Measurements from ENCODE around the gene COQ2. TPM values are rescaled to one million over a fixed set of nuclear protein-coding genes. Genes with fewer than 3 reads are reported as not detected.

COQ2 gene, protein sequence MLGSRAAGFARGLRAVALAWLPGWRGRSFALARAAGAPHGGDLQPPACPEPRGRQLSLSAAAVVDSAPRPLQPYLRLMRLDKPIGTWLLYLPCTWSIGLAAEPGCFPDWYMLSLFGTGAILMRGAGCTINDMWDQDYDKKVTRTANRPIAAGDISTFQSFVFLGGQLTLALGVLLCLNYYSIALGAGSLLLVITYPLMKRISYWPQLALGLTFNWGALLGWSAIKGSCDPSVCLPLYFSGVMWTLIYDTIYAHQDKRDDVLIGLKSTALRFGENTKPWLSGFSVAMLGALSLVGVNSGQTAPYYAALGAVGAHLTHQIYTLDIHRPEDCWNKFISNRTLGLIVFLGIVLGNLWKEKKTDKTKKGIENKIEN
- 10 to 100 TPM in 1 of 3 donors, 1 to 10 TPM in 2; 8.6 to 10.8 (median 9.4) TPM for total RNA-seq

DNA sequence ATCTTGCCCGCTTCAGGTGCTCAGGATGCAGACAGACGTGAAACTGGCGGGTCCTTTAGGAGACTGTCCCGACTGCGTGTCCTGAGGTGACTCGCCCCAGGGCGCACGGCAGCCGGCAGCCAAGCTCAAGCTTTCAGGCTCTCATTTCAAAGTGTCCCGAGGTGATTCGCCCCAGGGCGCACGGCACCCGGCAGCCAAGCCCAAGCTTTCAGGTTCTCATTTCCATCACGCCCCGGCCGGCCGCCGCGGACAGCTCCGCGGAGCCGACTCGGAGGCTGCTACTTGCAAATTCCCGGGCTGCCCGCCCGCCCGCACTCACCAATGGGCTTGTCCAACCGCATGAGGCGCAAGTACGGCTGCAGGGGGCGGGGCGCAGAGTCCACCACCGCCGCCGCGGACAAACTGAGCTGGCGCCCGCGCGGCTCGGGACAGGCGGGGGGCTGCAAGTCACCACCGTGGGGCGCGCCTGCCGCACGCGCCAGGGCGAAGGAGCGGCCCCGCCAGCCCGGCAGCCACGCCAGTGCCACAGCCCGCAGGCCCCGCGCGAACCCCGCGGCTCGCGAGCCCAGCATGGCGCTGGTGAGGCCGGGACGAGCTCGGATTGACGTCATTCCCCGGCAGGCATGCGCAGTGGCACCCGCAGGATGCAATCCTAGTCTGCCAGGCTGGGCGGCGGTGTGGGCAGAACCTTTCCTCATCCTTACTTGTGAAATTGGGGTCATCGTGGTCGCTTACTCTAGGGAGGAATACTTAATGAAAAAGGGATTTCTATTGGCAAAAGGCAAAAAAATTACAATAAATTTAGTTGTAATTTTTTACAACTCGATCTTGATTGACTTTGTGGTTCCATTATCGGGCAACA lies at the start of gene COQ2:
Gene COQ2 (minus strand): TSS at position 606 of the 862 bp plus-strand sequence. CDS start 34 bp downstream, at position 572.
- Histone ChIP-seq H3K27me3 (no peaks in the 10 kb centered on the region), H3K9me3 (no peaks in the 10 kb centered on the region), H3K4me1 (no peaks in the 10 kb centered on the region), H3K27ac (peak within 1 kb of the TSS; percentile 90 to 99), H3K4me3 (peak within 1 kb of the TSS; percentile 65 to 88 (median 66)), H3K36me3 (no peaks in the 10 kb centered on the region)
- intact Hi-C loops (cut with DNase I; ENCODE audit: low total_unique reads), result no loop called here
- peak; percentile 93 to 94 for DNase-seq (ENCODE audit: low spot score in 2 of 2)
- TF ChIP-seq POLR2AphosphoS5 (IDR thresholded peaks at IDR 0.05), result peak in 2 of 3 donors; percentile 72 to 82
- TF ChIP-seq, protein P1, sequence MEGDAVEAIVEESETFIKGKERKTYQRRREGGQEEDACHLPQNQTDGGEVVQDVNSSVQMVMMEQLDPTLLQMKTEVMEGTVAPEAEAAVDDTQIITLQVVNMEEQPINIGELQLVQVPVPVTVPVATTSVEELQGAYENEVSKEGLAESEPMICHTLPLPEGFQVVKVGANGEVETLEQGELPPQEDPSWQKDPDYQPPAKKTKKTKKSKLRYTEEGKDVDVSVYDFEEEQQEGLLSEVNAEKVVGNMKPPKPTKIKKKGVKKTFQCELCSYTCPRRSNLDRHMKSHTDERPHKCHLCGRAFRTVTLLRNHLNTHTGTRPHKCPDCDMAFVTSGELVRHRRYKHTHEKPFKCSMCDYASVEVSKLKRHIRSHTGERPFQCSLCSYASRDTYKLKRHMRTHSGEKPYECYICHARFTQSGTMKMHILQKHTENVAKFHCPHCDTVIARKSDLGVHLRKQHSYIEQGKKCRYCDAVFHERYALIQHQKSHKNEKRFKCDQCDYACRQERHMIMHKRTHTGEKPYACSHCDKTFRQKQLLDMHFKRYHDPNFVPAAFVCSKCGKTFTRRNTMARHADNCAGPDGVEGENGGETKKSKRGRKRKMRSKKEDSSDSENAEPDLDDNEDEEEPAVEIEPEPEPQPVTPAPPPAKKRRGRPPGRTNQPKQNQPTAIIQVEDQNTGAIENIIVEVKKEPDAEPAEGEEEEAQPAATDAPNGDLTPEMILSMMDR (IDR thresholded peaks at IDR 0.05), result peak in 1 of 3 donors; percentile 56
- no peak for TF ChIP-seq POLR2A (IDR thresholded peaks at IDR 0.05)

DNA sequence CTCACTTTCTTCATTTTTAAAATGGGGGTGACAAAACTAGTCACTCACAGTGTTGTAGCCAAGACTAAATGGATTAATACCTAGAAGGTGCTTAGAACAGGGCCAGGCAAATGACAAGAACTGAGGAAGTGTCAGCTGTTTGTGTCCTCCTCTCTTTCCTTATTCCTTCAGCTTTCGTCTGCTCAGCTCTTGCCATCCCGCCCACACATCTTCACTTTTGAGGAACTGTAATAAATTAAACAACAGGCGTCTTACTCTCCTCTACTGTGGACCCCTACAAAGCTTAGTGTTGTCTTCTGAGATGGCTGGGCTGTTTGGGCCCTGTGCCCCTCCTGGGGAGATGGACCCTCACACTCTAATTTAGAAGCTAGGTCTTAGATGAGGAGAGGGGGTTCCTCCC lies 47.4 kb upstream of the COQ2 start:
- H3K36me3 ChIP-seq, result no peaks in the 10 kb centered on the region
- H3K27me3 ChIP-seq, result peaks cover 0 to 13% of the 10 kb centered on the region in 2 donors
- H3K4me3 ChIP-seq, result no peak overlapping the region
- H3K27ac ChIP-seq, result no peak overlapping the region
- H3K4me1 ChIP-seq, result peaks cover 2 to 7% of the 10 kb centered on the region in 2 donors
- no peak for DNase-seq (ENCODE audit: low spot score in 2 of 2)
- intact Hi-C loops (cut with DNase I; ENCODE audit: low total_unique reads), result no loop called here
- H3K9me3 ChIP-seq, result no peaks in the 10 kb centered on the region
- TF ChIP-seq POLR2A (IDR thresholded peaks at IDR 0.05), result no peak
- TF ChIP-seq, protein P1 (IDR thresholded peaks at IDR 0.05), result no peak
- TF ChIP-seq POLR2AphosphoS5 (IDR thresholded peaks at IDR 0.05), result no peak

DNA sequence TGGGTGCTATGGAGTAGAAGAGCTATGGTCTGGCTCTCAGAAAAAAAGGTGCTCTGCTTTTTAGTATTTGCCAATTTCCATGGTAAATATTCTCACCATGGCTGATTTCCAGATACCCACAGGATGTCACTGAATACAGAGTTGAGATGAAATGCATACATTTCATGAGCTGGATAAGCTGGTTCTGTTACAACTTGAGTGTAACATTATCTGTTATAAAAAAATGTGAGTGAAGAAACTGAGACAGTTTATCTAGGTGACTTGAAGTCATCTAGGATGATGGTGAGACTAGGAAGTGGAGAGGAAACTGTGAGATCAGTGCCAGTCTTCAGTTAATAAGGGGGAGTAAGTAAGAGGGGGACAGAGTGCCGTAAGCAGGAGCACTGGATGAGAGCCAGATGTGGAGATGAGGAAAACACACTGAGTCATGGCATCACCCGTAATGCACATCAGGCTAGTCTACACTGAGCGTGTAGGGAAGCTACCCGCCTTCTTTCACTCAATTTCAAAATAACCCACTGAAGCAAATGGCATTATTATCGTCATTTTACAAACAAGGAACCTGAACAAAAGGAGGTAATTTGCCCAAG lies 45.0 kb upstream of the COQ2 start:
- no peak for DNase-seq (ENCODE audit: low spot score in 2 of 2)
- no peaks in the 10 kb centered on the region for H3K36me3 ChIP-seq
- peaks cover 0 to 7% of the 10 kb centered on the region in 2 donors for H3K4me1 ChIP-seq
- H3K27me3 ChIP-seq, result peaks cover 0 to 13% of the 10 kb centered on the region in 2 donors
- TF ChIP-seq POLR2A (IDR thresholded peaks at IDR 0.05), result no peak
- TF ChIP-seq POLR2AphosphoS5 (IDR thresholded peaks at IDR 0.05), result no peak
- TF ChIP-seq, protein P1 (IDR thresholded peaks at IDR 0.05), result no peak
- no peak overlapping the region for H3K27ac ChIP-seq
- H3K4me3 ChIP-seq, result no peak overlapping the region
- intact Hi-C loops (cut with DNase I; ENCODE audit: low total_unique reads), result no loop called here
- H3K9me3 ChIP-seq, result no peaks in the 10 kb centered on the region

DNA sequence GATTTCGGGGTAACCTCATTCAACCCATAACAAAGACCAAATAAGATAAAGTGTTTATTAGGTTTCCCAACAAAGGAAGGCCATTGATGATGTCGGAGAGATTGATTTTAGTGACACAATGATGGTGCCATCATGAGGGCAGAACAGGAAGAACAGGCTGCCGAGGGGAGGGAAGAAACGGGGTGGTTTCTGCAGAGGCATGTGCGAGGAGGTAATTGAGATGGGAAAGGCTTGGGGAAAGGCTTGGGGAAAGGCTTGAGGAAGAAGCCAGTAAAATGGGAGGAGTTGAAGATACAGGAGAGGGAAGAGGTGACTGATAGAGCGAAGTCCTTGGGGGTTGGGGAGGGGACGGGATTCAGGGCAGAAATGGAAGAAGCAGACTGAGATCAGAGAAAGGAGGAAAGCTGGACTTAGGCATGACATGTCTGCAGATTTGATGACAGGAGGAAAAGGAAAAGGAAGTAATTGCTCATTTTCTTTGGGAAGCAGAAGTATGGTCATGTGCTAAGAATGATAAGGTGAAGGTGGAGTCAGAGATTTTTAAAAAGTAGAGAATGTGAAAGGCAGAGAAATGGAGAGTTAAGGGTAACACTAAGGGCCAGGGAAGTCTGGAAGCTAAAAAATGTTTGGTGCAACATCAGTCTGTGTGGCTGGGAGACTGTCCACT lies 44.1 kb upstream of the COQ2 start:
- no peak overlapping the region for H3K4me3 ChIP-seq
- no peak for DNase-seq (ENCODE audit: low spot score in 2 of 2)
- H3K9me3 ChIP-seq, result no peaks in the 10 kb centered on the region
- H3K27me3 ChIP-seq, result peaks cover 0 to 13% of the 10 kb centered on the region in 2 donors
- H3K4me1 ChIP-seq, result no peaks in the 10 kb centered on the region
- H3K36me3 ChIP-seq, result no peaks in the 10 kb centered on the region
- H3K27ac ChIP-seq, result no peak overlapping the region
- TF ChIP-seq POLR2A (IDR thresholded peaks at IDR 0.05), result no peak
- TF ChIP-seq POLR2AphosphoS5 (IDR thresholded peaks at IDR 0.05), result no peak
- TF ChIP-seq, protein P1 (IDR thresholded peaks at IDR 0.05), result no peak
- intact Hi-C loops (cut with DNase I; ENCODE audit: low total_unique reads), result no loop called here

Measured in breast epithelium (tissue), 4 donors.